Measurements from ENCODE around the gene ATP5F1D.
A peak's percentile ranks its signal among the peaks of the same experiment; 100 is the strongest.

Gene ATP5F1D

DNA sequence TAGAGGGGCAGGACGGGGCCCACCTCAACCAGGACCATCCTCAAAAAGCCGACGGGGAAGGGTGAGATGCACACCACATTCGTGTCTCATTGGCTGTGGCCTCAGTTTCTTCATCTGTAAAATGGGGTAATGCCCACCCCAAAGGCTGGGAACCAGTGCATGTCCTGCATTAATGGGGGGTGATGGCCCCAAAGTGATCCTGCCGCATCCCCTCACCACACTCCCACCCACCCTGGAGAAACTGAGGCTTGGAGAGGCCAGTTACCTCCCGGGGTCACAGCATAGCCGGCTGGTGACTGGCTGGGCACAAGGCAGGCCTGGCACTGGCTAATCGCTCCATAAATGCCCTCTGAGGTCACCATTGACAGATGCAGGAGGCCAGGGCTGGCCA lies 6.2 kb downstream of the ATP5F1D start:
- H3K4me1 ChIP-seq (ENCODE audit: insufficient read depth, insufficient read length), result peaks cover 24% of the 10 kb centered on the region
- no peak for DNase-seq (ENCODE audit: low read depth, low spot score)
- TF ChIP-seq SUZ12 (IDR thresholded peaks at IDR 0.05; ENCODE audit: extremely low read depth, insufficient read depth, insufficient read length) (no peak), ZNF274 (IDR thresholded peaks at IDR 0.05; ENCODE audit: low read depth, low read length) (no peak), YY1 (IDR thresholded peaks at IDR 0.05; ENCODE audit: insufficient read depth, insufficient read length) (no peak)
- no peaks in the 10 kb centered on the region for H3K27me3 ChIP-seq (ENCODE audit: insufficient read depth, insufficient read length)
- no peaks in the 10 kb centered on the region for H3K9me3 ChIP-seq (ENCODE audit: insufficient read depth, low read length)
- peak overlapping the region; percentile 74 for H3K4me3 ChIP-seq (ENCODE audit: insufficient read length, low read depth)
- H3K36me3 ChIP-seq (ENCODE audit: insufficient read depth, insufficient read length, low read length), result peaks cover 47% of the 10 kb centered on the region
- H3K9ac ChIP-seq (ENCODE audit: insufficient read length, low read depth), result peak overlapping the region; percentile 69

GRCh38 chr19:1248139-1248785 lies 6.7 kb downstream of the ATP5F1D start, which contains the start of gene MIDN:
TSS of gene MIDN (plus strand) at chr19:1248583. CDS start at chr19:1250297, 1,714 bp downstream.
- peaks cover 24% of the 10 kb centered on the region for H3K4me1 ChIP-seq (ENCODE audit: insufficient read depth, insufficient read length)

DNA sequence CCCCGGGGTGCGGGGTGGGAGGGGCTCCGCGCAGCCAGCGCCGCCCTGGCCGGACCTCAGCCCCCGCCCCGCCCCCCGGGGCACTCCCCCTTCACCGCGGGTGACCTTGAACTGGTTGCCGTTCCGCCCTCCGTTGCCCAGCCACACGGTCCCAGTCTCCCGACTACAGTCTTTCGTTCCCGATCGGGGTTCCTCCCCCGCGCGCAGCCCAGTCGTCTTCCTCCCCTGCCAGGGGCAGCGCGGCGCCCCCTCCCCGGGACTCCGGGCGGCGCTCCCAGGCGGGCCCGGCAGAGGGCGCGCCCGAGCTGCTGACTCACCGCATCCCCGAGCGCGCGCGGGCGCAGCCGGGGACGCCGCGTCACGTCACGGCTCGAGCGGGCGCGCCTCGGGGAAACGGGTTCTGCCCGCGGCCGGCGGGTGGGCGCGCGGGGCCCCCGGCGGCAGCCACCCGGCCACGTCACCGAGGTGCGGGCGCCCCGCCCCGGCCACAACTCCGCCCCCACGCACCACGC lies 7.3 kb downstream of the ATP5F1D start:
- TF ChIP-seq ZNF274 (IDR thresholded peaks at IDR 0.05; ENCODE audit: low read depth, low read length) (no peak), SUZ12 (IDR thresholded peaks at IDR 0.05; ENCODE audit: extremely low read depth, insufficient read depth, insufficient read length) (no peak), YY1 (IDR thresholded peaks at IDR 0.05; ENCODE audit: insufficient read depth, insufficient read length) (no peak)
- no peak for DNase-seq (ENCODE audit: low read depth, low spot score)
- Histone ChIP-seq H3K9me3 (ENCODE audit: insufficient read depth, low read length) (no peaks in the 10 kb centered on the region), H3K9ac (ENCODE audit: insufficient read length, low read depth) (peak overlapping the region; percentile 93), H3K4me1 (ENCODE audit: insufficient read depth, insufficient read length) (peaks cover 28% of the 10 kb centered on the region), H3K27me3 (ENCODE audit: insufficient read depth, insufficient read length) (no peaks in the 10 kb centered on the region), H3K36me3 (ENCODE audit: insufficient read depth, insufficient read length, low read length) (peaks cover 44% of the 10 kb centered on the region), H3K4me3 (ENCODE audit: insufficient read length, low read depth) (peak overlapping the region; percentile 74)

More at GRCh38 chr19:1248139-1248785, 6.7 kb downstream of the ATP5F1D start, which contains the start of gene MIDN:
- TF ChIP-seq YY1 (IDR thresholded peaks at IDR 0.05; ENCODE audit: insufficient read depth, insufficient read length) (no peak), SUZ12 (IDR thresholded peaks at IDR 0.05; ENCODE audit: extremely low read depth, insufficient read depth, insufficient read length) (no peak), ZNF274 (IDR thresholded peaks at IDR 0.05; ENCODE audit: low read depth, low read length) (no peak)
- Histone ChIP-seq H3K9ac (ENCODE audit: insufficient read length, low read depth) (peak within 1 kb of the TSS; percentile 93), H3K36me3 (ENCODE audit: insufficient read depth, insufficient read length, low read length) (peaks cover 44% of the 10 kb centered on the region), H3K27me3 (ENCODE audit: insufficient read depth, insufficient read length) (no peaks in the 10 kb centered on the region), H3K4me3 (ENCODE audit: insufficient read length, low read depth) (peak within 1 kb of the TSS; percentile 74), H3K9me3 (ENCODE audit: insufficient read depth, low read length) (no peaks in the 10 kb centered on the region)
- no peak for DNase-seq (ENCODE audit: low read depth, low spot score)

DNA sequence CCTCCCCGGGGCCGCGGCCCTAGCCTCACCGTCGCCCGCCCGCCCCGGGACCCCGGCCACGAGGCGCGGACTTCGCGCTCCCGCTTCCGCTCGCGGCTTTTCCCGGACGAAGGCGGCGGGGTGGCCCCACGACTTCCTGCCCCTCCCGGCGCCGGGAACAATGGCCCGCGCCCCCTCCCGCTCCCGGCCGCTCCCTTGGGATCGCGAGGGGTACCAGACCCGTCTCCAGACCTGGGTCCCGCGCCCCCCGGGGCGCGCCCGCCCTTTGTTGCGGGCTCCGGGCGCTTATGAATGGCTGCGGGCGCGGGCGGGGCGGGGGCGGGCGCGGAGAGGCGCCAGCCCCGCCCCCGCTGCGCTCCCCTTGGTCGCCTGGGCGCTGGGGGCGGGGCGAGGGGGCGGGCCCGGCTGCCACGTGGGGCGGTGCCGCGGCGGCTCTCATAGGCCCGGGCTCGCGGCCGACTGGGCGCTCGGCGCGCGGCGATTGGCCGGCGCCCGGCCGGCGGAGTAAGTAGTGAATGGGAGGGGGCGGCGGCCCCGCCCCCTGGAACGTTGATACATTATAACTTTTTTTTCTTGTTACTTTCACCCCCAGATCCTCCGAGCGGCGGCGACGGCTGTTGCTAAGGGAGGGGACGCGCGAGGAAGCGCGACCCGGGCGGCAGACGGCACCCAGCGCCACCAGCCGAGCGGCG lies 7.9 kb downstream of the ATP5F1D start:
- no peaks in the 10 kb centered on the region for H3K9me3 ChIP-seq (ENCODE audit: insufficient read depth, low read length)
- H3K9ac ChIP-seq (ENCODE audit: insufficient read length, low read depth), result peak overlapping the region; percentile 93
- H3K4me3 ChIP-seq (ENCODE audit: insufficient read length, low read depth), result peak overlapping the region; percentile 92
- H3K4me1 ChIP-seq (ENCODE audit: insufficient read depth, insufficient read length), result peaks cover 28% of the 10 kb centered on the region
- TF ChIP-seq SUZ12 (IDR thresholded peaks at IDR 0.05; ENCODE audit: extremely low read depth, insufficient read depth, insufficient read length) (no peak), ZNF274 (IDR thresholded peaks at IDR 0.05; ENCODE audit: low read depth, low read length) (no peak), YY1 (IDR thresholded peaks at IDR 0.05; ENCODE audit: insufficient read depth, insufficient read length) (no peak)
- H3K36me3 ChIP-seq (ENCODE audit: insufficient read depth, insufficient read length, low read length), result peaks cover 44% of the 10 kb centered on the region
- DNase-seq (ENCODE audit: low read depth, low spot score), result peak; percentile 91
- H3K27me3 ChIP-seq (ENCODE audit: insufficient read depth, insufficient read length), result no peaks in the 10 kb centered on the region

- Histone ChIP-seq H3K4me3 (ENCODE audit: insufficient read length, low read depth) (peak overlapping the region; percentile 92), H3K9me3 (ENCODE audit: insufficient read depth, low read length) (no peaks in the 10 kb centered on the region), H3K36me3 (ENCODE audit: insufficient read depth, insufficient read length, low read length) (peaks cover 44% of the 10 kb centered on the region), H3K27me3 (ENCODE audit: insufficient read depth, insufficient read length) (no peaks in the 10 kb centered on the region), H3K9ac (ENCODE audit: insufficient read length, low read depth) (peak overlapping the region; percentile 92), H3K4me1 (ENCODE audit: insufficient read depth, insufficient read length) (peaks cover 28% of the 10 kb centered on the region)
- DNase-seq (ENCODE audit: low read depth, low spot score), result no peak
- TF ChIP-seq ZNF274 (IDR thresholded peaks at IDR 0.05; ENCODE audit: low read depth, low read length), result no peak
- no peak for TF ChIP-seq YY1 (IDR thresholded peaks at IDR 0.05; ENCODE audit: insufficient read depth, insufficient read length)
- no peak for TF ChIP-seq SUZ12 (IDR thresholded peaks at IDR 0.05; ENCODE audit: extremely low read depth, insufficient read depth, insufficient read length)
These were observed 8.5 kb downstream of the ATP5F1D start for GRCh38 chr19:1249990-1250436.

- peaks cover 29% of the 10 kb centered on the region for H3K4me1 ChIP-seq (ENCODE audit: insufficient read depth, insufficient read length)
- peak overlapping the region; percentile 96 for H3K9ac ChIP-seq (ENCODE audit: insufficient read length, low read depth)
- H3K36me3 ChIP-seq (ENCODE audit: insufficient read depth, insufficient read length, low read length), result peaks cover 45% of the 10 kb centered on the region
- H3K9me3 ChIP-seq (ENCODE audit: insufficient read depth, low read length), result no peaks in the 10 kb centered on the region
- H3K27me3 ChIP-seq (ENCODE audit: insufficient read depth, insufficient read length), result no peaks in the 10 kb centered on the region
- H3K4me3 ChIP-seq (ENCODE audit: insufficient read length, low read depth), result peak overlapping the region; percentile 92
- peak; percentile 91 for DNase-seq (ENCODE audit: low read depth, low spot score)
- TF ChIP-seq ZNF274 (IDR thresholded peaks at IDR 0.05; ENCODE audit: low read depth, low read length), result no peak
- TF ChIP-seq YY1 (IDR thresholded peaks at IDR 0.05; ENCODE audit: insufficient read depth, insufficient read length), result no peak
- TF ChIP-seq SUZ12 (IDR thresholded peaks at IDR 0.05; ENCODE audit: extremely low read depth, insufficient read depth, insufficient read length), result no peak
These were observed 9.1 kb downstream of the ATP5F1D start for GRCh38 chr19:1250437-1251260.
